ENCODE results near the gene ELAVL3.

Gene ELAVL3

DNA sequence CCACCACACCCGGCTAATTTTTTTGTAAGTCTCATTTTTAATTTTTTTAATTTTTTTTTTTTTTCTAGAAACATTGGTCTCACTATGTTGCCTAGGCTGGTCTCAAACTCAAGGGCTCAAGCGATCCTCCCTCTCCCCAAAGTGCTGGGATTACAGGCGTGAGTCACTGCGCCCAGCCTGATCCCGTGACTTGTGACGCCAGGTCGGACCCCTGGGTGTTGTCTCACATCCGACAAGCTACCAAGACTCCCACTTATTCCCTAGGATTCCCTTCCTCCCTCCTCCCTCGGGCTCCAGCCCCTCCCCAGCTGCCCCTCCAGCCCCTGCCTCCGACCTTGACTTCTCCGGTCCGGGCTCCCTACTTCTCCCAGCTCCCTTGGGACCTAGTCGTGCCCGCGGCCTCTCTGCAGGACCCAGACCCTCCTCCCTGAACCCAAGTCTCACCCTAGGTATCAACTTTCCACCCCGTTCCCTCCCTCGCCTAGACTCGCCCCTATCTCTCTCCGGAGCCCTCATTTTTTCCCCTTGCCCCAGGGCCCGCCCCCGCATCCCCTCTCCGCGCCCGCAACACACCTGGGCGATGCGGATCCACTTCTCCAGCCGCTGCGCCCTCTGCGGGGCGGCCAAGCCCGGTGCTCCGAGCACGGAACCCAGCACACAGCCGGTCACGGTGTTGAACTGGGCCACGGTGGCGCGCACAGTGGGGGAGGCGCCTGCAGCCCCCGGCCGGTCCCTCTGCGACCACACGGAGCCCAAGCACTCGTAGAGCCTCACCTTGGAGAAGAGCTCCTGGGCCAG, 74.8 kb downstream of the ELAVL3 start:
- DNase-seq, result no peak

DNA sequence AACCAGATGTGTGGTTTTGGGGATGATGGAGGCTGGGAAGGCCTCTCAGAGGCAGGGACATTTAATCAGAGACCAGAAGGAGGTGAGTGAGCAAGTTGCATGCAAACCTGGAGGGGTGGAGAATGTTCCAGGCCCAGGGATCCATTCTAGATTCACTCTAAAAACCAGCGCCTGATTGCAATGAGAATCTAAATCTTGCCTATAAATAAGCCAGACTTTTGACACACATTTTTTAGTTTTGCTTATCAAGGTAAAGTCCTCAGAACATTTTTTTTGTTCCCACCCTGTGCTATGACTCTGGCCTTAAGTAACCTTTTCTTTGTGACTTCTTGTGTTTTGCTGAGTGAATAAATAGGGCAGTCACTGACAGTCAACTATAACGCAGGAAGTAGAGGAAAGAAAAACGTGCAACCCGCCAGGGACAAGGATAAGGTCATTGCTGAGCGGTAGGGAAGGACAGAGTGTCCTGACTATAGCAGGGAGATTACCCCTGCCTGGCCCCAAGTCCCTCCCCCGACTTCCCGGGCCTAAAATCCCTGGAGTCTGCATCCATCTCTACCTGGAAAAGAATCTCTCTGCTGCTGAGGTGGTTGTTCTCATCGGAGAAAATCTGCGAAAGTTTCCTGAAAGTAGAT, 76.1 kb downstream of the ELAVL3 start:
- DNase-seq, result no peak

DNA sequence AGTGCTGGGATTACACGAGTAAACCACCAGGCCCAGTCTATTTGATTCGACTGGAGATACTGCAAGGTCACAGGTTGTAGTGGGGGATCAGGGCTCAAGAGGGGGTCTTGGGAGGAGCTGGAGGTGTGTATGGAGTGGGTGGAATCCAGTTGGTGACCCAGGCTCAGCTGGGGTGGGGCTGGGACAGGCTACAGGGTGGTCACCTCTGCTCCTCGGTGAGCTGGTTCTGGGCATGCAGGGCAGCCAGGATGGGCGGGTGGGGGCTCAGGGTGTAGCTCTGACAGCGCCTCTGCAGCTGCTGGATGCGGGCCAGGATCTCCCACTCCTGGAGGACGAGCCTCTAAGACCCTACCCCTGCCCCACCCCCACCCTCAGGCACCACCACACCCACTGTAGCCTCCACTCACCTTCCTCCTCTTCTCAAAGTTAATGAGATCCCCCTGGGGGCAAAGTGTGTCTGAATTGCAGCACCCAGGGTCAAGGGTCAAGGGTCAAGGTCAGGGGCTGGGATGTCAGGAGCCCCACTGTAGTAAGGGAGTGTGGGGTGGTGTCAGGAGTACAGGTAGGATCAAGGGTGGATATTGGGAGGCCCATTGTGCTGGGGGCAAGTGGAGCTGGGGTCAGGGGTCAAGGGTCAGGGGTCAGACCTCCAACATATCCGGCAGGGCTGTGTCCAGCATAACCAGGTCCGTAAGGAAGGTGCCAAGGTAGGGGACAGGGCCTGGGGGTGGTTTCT, 78.9 kb downstream of the ELAVL3 start:
- no peak for DNase-seq
